PC-3 (cell line): ENCODE results near the gene NUMA1. TPM values are rescaled to one million over a fixed set of nuclear protein-coding genes. Genes with fewer than 3 reads are reported as not detected.

Experiments
- ATAC-seq: fragments of 200-7000 bp; cut with Tn5 transposase; 2 replicates; pipeline ENCODE4 v1.9.1; 2020; ENCODE audit warnings: mild to moderate bottlenecking, moderate library complexity
- BruUV-seq: library from RNA; stranded (reverse); fragments of 400-500 nt; replicated peaks from 2 replicates; lab custom pipeline; 2021; lab: Mats Ljungman, UMichigan
- CTCF ChIA-PET: fragments of 300-600 bp; sonication (Branson Sonifier 250); formaldehyde crosslinking; loops from one replicate; lab custom pipeline; 2022; ENCODE audit warnings: antibody characterized with exemption; lab: Charles Lee
- POLR2A ChIA-PET: fragments of 300-600 bp; sonication (Branson Sonifier 250); formaldehyde crosslinking; loops from one replicate; lab custom pipeline; 2022; ENCODE audit warnings: antibody characterized with exemption; ENCODE audit not compliant: unreplicated experiment; lab: Charles Lee
- DNase-seq: peaks from one replicate; pipeline ENCODE4 v3.0.0-alpha.2; 2015
- H2AFZ ChIP-seq: fragments of 300-600 bp; sonication (generic); 2 replicates; pipeline ENCODE4 v1.6.0; 2016; ENCODE audit warnings: antibody characterized with exemption, low read length
- H3F3A ChIP-seq: fragments of 300-600 bp; sonication (generic); one replicate; pipeline ENCODE4 v1.6.0; 2017; ENCODE audit warnings: antibody characterized with exemption, low read length, control low read depth, mild to moderate bottlenecking; ENCODE audit not compliant: unreplicated experiment
- H3K27ac ChIP-seq: fragments of 300-600 bp; sonication (generic); 2 replicates; pipeline ENCODE4 v1.5.1; 2016; ENCODE audit warnings: mild to moderate bottlenecking, low read length
- H3K27me3 ChIP-seq: fragments of 300-600 bp; sonication (generic); 2 replicates; pipeline ENCODE4 v1.6.1; 2016; ENCODE audit warnings: low read length, mixed read lengths
- H3K36me3 ChIP-seq: fragments of 300-600 bp; sonication (generic); 2 replicates; pipeline ENCODE4 v1.6.1; 2016; ENCODE audit warnings: low read depth, mixed run types, low read length, mixed read lengths
- H3K4me1 ChIP-seq: fragments of 300-600 bp; sonication (generic); 2 replicates; pipeline ENCODE4 v1.5.1; 2016; ENCODE audit warnings: low read length; ENCODE audit not compliant: insufficient read depth
- H3K4me2 ChIP-seq: fragments of 300-600 bp; sonication (generic); 2 replicates; pipeline ENCODE4 v1.6.0; 2016; ENCODE audit warnings: low read length
- H3K4me3 ChIP-seq: fragments of 300-600 bp; sonication (generic); 2 replicates; pipeline ENCODE4 v1.5.1; 2016; ENCODE audit warnings: mild to moderate bottlenecking, low read length, mixed read lengths
- H3K79me2 ChIP-seq: fragments of 300-600 bp; sonication (generic); 2 replicates; pipeline ENCODE4 v1.6.1; 2017; ENCODE audit warnings: low read length, mixed read lengths
- H3K9ac ChIP-seq: fragments of 300-600 bp; sonication (generic); 2 replicates; pipeline ENCODE4 v1.6.0; 2016; ENCODE audit warnings: mild to moderate bottlenecking, low read length
- H3K9me2 ChIP-seq: fragments of 300-600 bp; sonication (generic); replicated peaks from 2 replicates; pipeline ENCODE4 v1.6.1; 2016; ENCODE audit warnings: mixed run types, low read length, mixed read lengths
- H3K9me3 ChIP-seq: fragments of 300-600 bp; sonication (generic); 2 replicates; pipeline ENCODE4 v1.6.1; 2016; ENCODE audit warnings: low read length, mixed read lengths
- H4K20me1 ChIP-seq: fragments of 300-600 bp; sonication (generic); 2 replicates; pipeline ENCODE4 v1.6.1; 2016; ENCODE audit warnings: low read length, mixed read lengths
- EZH2 ChIP-seq: fragments of 300-600 bp; sonication (generic); IDR thresholded peaks from one replicate; pipeline ENCODE4 v1.6.1; 2017; ENCODE audit warnings: antibody characterized with exemption, mild to moderate bottlenecking, low read length; ENCODE audit not compliant: unreplicated experiment
- EZH2phosphoT487 ChIP-seq: fragments of 300-600 bp; sonication (generic); IDR thresholded peaks from 2 replicates; pipeline ENCODE4 v1.6.1; 2018; ENCODE audit warnings: mild to moderate bottlenecking, antibody characterized with exemption, low read length, borderline replicate concordance
- intact Hi-C: fragments of 100-400 bp; cut with micrococcal nuclease; formaldehyde crosslinking; loops from 2 replicates; pipeline ENCODE4 v1.9.0; 2023
- total RNA-seq: library from RNA; depleted of rRNA; stranded (reverse); fragments of >200 nt; gene quantifications from 2 replicates; pipeline ENCODE4 v1.2.3, GENCODE V29; 2014
- TF ChIP-seq, protein P1 (sequence below): fragments of 300-600 bp; sonication (generic); conservative IDR thresholded peaks from 2 replicates; pipeline ENCODE4 v1.5.1; 2017; ENCODE audit warnings: antibody characterized with exemption, low read depth, mild to moderate bottlenecking, low read length

Gene NUMA1
- total RNA-seq, 1 experiment from 2014 or later = 145 TPM

GRCh38 chr11:71979094-71979493 lies 101.2 kb downstream of the NUMA1 start:
- no peaks in the 10 kb centered on the region for H3K79me2 ChIP-seq
- CTCF ChIA-PET = interaction anchor here (0.6 kb wide), 1 partner anchor 46 kb away, joined by 3 read pairs; no protein-coding TSS in a partner anchor
- no peak for ATAC-seq
- intact Hi-C loops = no loop called here
- no peak for TF ChIP-seq EZH2
- H3K9ac ChIP-seq = no peak overlapping the region
- no TSS peak for BruUV-seq
- H3K9me3 ChIP-seq = no peaks in the 10 kb centered on the region
- H3K4me1 ChIP-seq = no peaks in the 10 kb centered on the region
- no peaks in the 10 kb centered on the region for H3K9me2 ChIP-seq
- no peaks in the 10 kb centered on the region for H3F3A ChIP-seq
- no peak overlapping the region for H3K4me3 ChIP-seq
- H4K20me1 ChIP-seq = no peaks in the 10 kb centered on the region
- no peaks in the 10 kb centered on the region for H3K27me3 ChIP-seq
- no peak overlapping the region for H3K4me2 ChIP-seq
- POLR2A ChIA-PET = no interaction called here
- H3K36me3 ChIP-seq = peaks cover 24% of the 10 kb centered on the region
- DNase-seq = no peak
- H3K27ac ChIP-seq = no peak overlapping the region
- no peak overlapping the region for H2AFZ ChIP-seq

DNA sequence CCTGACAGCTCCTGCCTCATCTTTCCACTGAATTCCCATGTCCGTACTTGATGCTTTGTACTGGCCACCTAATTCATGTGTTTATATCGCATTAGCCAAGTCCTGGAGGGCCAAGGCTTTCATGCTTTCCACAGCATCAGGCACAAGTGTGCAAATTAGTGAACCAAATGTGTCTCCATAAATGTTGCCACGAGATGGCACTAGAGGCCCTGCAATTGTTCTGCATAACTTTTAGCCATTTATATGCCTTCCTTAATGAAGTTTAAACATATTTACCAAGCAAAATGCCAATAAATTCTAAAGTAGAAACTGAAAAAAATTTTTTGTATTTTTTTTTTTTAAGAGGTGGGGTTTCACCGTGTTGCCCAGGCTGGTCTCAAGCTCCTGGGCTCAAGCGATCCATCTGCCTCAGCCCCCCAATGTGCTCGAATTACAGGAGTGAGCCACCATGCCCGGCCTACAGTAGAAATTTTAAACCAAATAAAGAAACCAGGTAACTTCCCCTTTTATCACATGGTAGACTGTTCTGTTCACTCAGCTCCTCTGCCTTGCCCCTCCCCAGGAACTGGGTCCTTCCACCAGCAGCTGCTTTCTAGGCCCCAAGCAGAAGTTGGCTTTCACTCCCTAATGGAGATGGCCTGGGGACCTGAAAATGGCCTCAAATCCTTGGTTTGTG lies 102.5 kb downstream of the NUMA1 start:
- ChIA-PET CTCF (no interaction called here), POLR2A (no interaction called here)
- TF ChIP-seq, protein P1, sequence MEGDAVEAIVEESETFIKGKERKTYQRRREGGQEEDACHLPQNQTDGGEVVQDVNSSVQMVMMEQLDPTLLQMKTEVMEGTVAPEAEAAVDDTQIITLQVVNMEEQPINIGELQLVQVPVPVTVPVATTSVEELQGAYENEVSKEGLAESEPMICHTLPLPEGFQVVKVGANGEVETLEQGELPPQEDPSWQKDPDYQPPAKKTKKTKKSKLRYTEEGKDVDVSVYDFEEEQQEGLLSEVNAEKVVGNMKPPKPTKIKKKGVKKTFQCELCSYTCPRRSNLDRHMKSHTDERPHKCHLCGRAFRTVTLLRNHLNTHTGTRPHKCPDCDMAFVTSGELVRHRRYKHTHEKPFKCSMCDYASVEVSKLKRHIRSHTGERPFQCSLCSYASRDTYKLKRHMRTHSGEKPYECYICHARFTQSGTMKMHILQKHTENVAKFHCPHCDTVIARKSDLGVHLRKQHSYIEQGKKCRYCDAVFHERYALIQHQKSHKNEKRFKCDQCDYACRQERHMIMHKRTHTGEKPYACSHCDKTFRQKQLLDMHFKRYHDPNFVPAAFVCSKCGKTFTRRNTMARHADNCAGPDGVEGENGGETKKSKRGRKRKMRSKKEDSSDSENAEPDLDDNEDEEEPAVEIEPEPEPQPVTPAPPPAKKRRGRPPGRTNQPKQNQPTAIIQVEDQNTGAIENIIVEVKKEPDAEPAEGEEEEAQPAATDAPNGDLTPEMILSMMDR = peak; percentile 89
- no peak for TF ChIP-seq EZH2
- peaks cover 14% of the 10 kb centered on the region; the same call in 1 of the 2 replicates for H3K36me3 ChIP-seq
- H3K27me3 ChIP-seq = no peaks in the 10 kb centered on the region
- no peak overlapping the region for H3K9ac ChIP-seq
- H2AFZ ChIP-seq = no peak overlapping the region
- no peaks in the 10 kb centered on the region for H3K9me2 ChIP-seq
- H3K27ac ChIP-seq = no peak overlapping the region
- no TSS peak for BruUV-seq
- H4K20me1 ChIP-seq = no peaks in the 10 kb centered on the region
- no peak overlapping the region for H3K4me3 ChIP-seq
- intact Hi-C loops = no loop called here
- no peak overlapping the region for H3K4me2 ChIP-seq
- ATAC-seq (peak; percentile 79), DNase-seq (peak; percentile 81)
- no peaks in the 10 kb centered on the region for H3K79me2 ChIP-seq
- no peaks in the 10 kb centered on the region for H3K4me1 ChIP-seq
- no peaks in the 10 kb centered on the region for H3K9me3 ChIP-seq
- H3F3A ChIP-seq = no peaks in the 10 kb centered on the region

DNA sequence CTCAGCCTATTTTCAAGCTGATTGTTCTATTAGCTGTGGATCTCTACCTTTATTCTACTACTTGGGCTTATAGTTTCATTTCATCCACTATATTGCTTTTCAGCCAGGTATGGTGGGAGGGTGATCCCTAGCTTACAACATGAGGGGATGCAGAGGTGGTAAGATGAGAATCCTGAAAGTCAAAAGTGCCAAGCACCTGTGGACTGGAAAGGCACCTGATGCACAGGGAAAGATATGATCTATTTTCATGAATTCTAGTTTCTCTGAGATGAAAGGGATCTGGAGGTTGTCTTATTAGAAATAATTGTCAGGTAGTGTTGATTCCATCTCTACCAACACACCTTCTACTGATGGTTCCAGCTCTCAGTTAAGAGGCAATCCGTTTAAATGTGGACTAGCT lies 103.3 kb downstream of the NUMA1 start:
- H3K27me3 ChIP-seq = no peaks in the 10 kb centered on the region
- no peaks in the 10 kb centered on the region for H3F3A ChIP-seq
- H3K9ac ChIP-seq = no peak overlapping the region
- CTCF ChIA-PET = interaction anchor here (0.6 kb wide), 1 partner anchor 191 kb away, joined by 3 read pairs; no protein-coding TSS in a partner anchor
- H3K4me2 ChIP-seq = no peak overlapping the region
- TF ChIP-seq EZH2 (no peak), EZH2phosphoT487 (no peak)
- TF ChIP-seq, protein P1 = no peak
- H3K27ac ChIP-seq = no peak overlapping the region
- DNase-seq = no peak
- no peaks in the 10 kb centered on the region for H4K20me1 ChIP-seq
- intact Hi-C loops = no loop called here
- H2AFZ ChIP-seq = no peak overlapping the region
- H3K9me3 ChIP-seq = no peaks in the 10 kb centered on the region
- POLR2A ChIA-PET = no interaction called here
- peaks cover 21% of the 10 kb centered on the region; the same call in 1 of the 2 replicates for H3K36me3 ChIP-seq
- no TSS peak for BruUV-seq
- no peaks in the 10 kb centered on the region for H3K9me2 ChIP-seq
- H3K4me3 ChIP-seq = no peak overlapping the region
- ATAC-seq = no peak
- no peaks in the 10 kb centered on the region for H3K79me2 ChIP-seq
- H3K4me1 ChIP-seq = no peaks in the 10 kb centered on the region
